Measurements from ENCODE around the gene PIBF1. TPM values are rescaled to one million over a fixed set of nuclear protein-coding genes. Genes with fewer than 3 reads are reported as not detected.

The PIBF1 gene
- total and polyA plus RNA-seq, 12 donors = 3.9 to 24.7 (median 16.5) TPM

DNA sequence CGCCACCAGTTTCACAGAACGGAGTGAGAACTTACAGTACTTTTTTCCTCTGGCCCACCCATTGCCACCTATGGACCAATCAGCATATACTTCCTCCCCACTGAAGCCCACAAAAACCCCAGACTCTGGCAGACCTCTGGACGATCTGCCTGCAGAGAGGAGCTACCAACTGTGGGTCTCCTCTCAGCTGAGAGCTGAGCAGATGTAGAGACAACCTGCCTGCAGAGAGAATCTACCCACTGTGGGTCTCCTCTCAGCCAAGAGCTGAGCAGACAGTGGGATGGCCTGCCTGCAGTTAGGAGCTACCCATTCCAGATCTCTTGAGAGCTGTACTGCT is 69.7 kb downstream of the PIBF1 start:
- Histone ChIP-seq H3K9me3 (replicated peaks in 1 of 3) (no peaks in the 10 kb centered on the region), H3K36me3 (replicated peaks in 1 of 2) (no peaks in the 10 kb centered on the region), H3K4me3 (no peak overlapping the region), H3K4me1 (replicated peaks in 1 of 2) (no peaks in the 10 kb centered on the region), H3K27ac (no peak overlapping the region), H3K27me3 (no peaks in the 10 kb centered on the region)
- WGBS, 4 donors = 90 to 96% (median 92%) methylated on average over 3 of the region's 3 CpGs
- TF ChIP-seq POLR2A (IDR thresholded peaks at IDR 0.05) = no peak
- DNase-seq = no peak
- intact Hi-C loops (cut with DNase I) = no loop called here

DNA sequence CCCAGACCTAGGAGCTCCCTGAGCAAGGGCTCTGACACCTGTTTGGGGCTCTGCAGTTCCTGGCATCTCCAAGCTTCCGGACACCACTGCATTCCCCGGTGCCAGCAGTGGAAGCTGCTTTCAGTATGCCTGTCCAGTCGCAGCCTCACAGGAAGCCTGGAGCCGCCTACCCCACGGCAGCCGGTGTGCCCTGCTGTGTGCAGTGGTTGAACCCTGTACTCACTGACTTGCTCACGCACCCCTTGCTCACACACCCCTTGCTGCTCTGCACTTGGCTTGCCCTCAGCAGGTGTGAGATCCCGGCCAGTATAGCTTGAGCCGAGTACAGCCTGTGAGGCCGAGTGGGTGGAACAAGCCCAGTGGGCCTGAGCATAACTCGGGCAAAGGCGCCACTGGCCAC is 70.3 kb downstream of the PIBF1 start:
- TF ChIP-seq, protein P1, sequence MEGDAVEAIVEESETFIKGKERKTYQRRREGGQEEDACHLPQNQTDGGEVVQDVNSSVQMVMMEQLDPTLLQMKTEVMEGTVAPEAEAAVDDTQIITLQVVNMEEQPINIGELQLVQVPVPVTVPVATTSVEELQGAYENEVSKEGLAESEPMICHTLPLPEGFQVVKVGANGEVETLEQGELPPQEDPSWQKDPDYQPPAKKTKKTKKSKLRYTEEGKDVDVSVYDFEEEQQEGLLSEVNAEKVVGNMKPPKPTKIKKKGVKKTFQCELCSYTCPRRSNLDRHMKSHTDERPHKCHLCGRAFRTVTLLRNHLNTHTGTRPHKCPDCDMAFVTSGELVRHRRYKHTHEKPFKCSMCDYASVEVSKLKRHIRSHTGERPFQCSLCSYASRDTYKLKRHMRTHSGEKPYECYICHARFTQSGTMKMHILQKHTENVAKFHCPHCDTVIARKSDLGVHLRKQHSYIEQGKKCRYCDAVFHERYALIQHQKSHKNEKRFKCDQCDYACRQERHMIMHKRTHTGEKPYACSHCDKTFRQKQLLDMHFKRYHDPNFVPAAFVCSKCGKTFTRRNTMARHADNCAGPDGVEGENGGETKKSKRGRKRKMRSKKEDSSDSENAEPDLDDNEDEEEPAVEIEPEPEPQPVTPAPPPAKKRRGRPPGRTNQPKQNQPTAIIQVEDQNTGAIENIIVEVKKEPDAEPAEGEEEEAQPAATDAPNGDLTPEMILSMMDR (IDR thresholded peaks at IDR 0.05) = no peak
- no peak for TF ChIP-seq POLR2A (IDR thresholded peaks at IDR 0.05)
- no peaks in the 10 kb centered on the region for H3K9me3 ChIP-seq (replicated peaks in 1 of 3)
- H3K4me3 ChIP-seq = no peak overlapping the region
- H3K36me3 ChIP-seq (replicated peaks in 1 of 2) = no peaks in the 10 kb centered on the region
- WGBS, 4 donors = 93 to 98% (median 96%) methylated on average over 6 to 12 of the region's 12 CpGs
- H3K27me3 ChIP-seq = no peaks in the 10 kb centered on the region
- H3K27ac ChIP-seq = no peak overlapping the region
- no peaks in the 10 kb centered on the region for H3K4me1 ChIP-seq (replicated peaks in 1 of 2)
- intact Hi-C loops (cut with DNase I) = no loop called here
- DNase-seq = no peak

DNA sequence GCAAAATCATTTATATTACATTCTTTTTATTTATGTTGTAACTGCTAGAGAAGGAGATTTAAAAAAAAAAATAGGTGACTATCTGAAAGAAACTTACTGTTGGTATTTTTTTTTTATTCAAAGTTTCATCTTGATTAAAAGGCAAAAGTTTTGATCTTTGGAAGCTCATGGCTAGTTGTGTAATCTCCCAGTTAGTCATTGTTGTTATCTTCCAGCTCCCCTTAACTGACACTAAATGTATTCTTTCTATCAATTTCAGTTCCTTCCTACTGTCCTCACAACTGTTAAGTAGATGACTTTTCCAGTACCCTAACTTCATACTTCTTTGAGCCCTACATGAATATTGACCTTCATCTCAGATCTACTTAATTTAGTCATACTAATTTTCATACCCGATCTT is 71.1 kb downstream of the PIBF1 start:
- no peak for TF ChIP-seq POLR2A (IDR thresholded peaks at IDR 0.05)
- TF ChIP-seq, protein P1 (IDR thresholded peaks at IDR 0.05) = no peak
- intact Hi-C loops (cut with DNase I) = no loop called here
- WGBS, 4 donors = 83 to 100% (median 92%) methylated on average over 1 of the region's 1 CpG

DNA sequence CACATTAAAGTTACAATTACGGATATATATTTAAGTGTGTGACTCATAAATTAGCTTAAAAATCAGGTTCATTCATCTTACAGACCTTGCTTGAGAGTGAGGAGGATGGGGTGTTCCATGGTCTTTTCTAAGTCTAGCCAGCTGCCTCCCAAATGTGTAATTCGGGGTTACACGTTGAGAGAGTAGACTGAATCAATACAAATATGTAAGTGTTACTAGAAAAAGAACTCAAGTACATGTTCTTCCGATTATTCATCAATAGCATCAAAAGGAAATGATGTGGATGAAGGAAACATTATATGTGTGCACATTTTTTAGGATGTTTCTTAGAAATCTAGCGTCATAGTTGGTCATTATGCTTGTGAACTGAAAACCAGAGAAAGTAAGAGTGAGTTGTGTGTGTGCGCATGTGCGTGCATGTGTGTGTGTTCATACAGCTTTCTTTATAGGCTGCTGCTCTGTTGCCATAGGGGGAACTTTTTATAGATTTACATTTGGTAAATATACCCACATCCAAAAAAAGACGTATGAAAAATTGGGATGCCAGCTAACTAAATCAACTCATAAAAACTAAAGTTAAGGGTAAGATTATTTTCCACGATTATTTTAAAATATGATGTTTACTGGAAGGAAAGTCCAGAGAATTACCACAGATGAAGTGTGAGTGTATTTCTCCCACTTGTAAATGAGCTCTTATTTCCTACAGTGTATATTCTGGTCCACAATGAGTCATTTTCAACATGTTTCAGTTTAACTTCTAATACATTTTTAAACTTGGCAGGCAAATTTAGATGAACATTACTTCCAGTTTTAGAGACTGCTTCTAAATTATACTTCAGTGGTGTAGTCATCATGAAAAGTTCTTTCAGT is 82.4 kb downstream of the PIBF1 start:
- Histone ChIP-seq H3K4me3 (no peak overlapping the region), H3K27me3 (no peaks in the 10 kb centered on the region), H3K27ac (no peak overlapping the region), H3K9me3 (replicated peaks in 1 of 3) (no peaks in the 10 kb centered on the region), H3K36me3 (replicated peaks in 1 of 2) (no peaks in the 10 kb centered on the region), H3K4me1 (replicated peaks in 1 of 2) (no peaks in the 10 kb centered on the region)
- 91 to 93% (median 92%) methylated on average over 9 of the region's 9 CpGs for WGBS, 4 donors
- TF ChIP-seq, protein P1 (IDR thresholded peaks at IDR 0.05) = no peak
- TF ChIP-seq POLR2A (IDR thresholded peaks at IDR 0.05) = no peak
- intact Hi-C loops (cut with DNase I) = no loop called here
- no peak for DNase-seq

More for the DNA sequence above, 71.1 kb downstream of the PIBF1 start:
- no peaks in the 10 kb centered on the region for H3K27me3 ChIP-seq
- H3K27ac ChIP-seq = no peak overlapping the region
- no peaks in the 10 kb centered on the region for H3K4me1 ChIP-seq (replicated peaks in 1 of 2)
- DNase-seq = no peak
- no peaks in the 10 kb centered on the region for H3K9me3 ChIP-seq (replicated peaks in 1 of 3)
- no peaks in the 10 kb centered on the region for H3K36me3 ChIP-seq (replicated peaks in 1 of 2)
- H3K4me3 ChIP-seq = no peak overlapping the region

DNA sequence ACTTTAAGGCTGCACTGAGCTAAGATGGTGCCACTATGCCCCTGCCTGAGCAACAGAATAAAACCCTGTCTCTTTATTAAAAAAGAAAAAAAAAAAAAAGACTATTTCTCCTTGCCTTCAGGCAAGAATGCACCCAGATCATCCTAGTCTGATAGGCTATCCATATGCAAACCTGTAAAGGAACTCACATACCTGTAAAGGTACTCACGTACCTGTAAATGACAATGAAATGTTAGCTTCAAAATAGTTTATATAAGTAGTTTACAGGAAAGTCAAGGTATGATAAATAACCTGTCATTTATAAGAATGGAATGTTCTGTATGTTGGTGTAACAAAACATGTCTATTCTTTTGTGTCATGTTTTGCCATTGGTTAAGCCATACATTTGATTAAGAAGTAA is 86.3 kb downstream of the PIBF1 start:
- H3K4me3 ChIP-seq = no peak overlapping the region
- H3K9me3 ChIP-seq (replicated peaks in 1 of 3) = no peaks in the 10 kb centered on the region
- TF ChIP-seq, protein P1 (IDR thresholded peaks at IDR 0.05) = no peak
- no peak for TF ChIP-seq POLR2A (IDR thresholded peaks at IDR 0.05)
- 93 to 100% (median 96%) methylated on average over 1 of the region's 1 CpG for WGBS, 4 donors
- no peak for DNase-seq
- H3K27me3 ChIP-seq = no peaks in the 10 kb centered on the region
- no peaks in the 10 kb centered on the region for H3K36me3 ChIP-seq (replicated peaks in 1 of 2)
- H3K27ac ChIP-seq = no peak overlapping the region
- intact Hi-C loops (cut with DNase I) = no loop called here
- H3K4me1 ChIP-seq (replicated peaks in 1 of 2) = no peaks in the 10 kb centered on the region

Measured in adrenal gland (tissue), 12 donors.